H1 (cell line): ENCODE measurements around the gene SLC25A11. TPM values are rescaled to one million over a fixed set of nuclear protein-coding genes. Genes with fewer than 3 reads are reported as not detected.

Experiments used
- CTCF ChIA-PET: fragments of 300-600 bp; sonication (Branson Sonifier 250); formaldehyde crosslinking; loops from one replicate; lab custom pipeline; 2021; ENCODE audit not compliant: partially characterized antibody; lab: Charles Lee
- POLR2A ChIA-PET: fragments of 300-600 bp; sonication (Branson Sonifier 250); formaldehyde crosslinking; loops from one replicate; lab custom pipeline; 2021; ENCODE audit warnings: inconsistent platforms; ENCODE audit not compliant: partially characterized antibody; lab: Charles Lee
- DNase-seq, 2 experiments: peaks; one replicate each; pipeline versions ENCODE4 v3.0.0 to v3.0.0-alpha.2; 2010 to 2022; ENCODE audit warnings: low spot score in 2 of 2, low read depth in 1 of 2, mixed read lengths in 1 of 2
- FAIRE-seq: peaks from 2 replicates; lab custom pipeline; 2011; peaks lifted over from hg19 to GRCh38; lab: Jason Lieb, UNC
- H2AFZ ChIP-seq: 2 replicates; pipeline ENCODE4 v1.8.1; 2012; ENCODE audit warnings: low read length, inconsistent platforms
- H2AK5ac ChIP-seq: 2 replicates; pipeline ENCODE4 v1.6.1; 2013; ENCODE audit warnings: low read depth, low read length
- H2BK120ac ChIP-seq: replicated peaks from 2 replicates; pipeline ENCODE3; 2013; ENCODE audit warnings: low read depth, low read length, inconsistent platforms
- H2BK12ac ChIP-seq: 2 replicates; pipeline ENCODE4 v1.6.1; 2013; ENCODE audit warnings: low read depth, low read length
- H2BK15ac ChIP-seq: 2 replicates; pipeline ENCODE4 v1.6.1; 2013; ENCODE audit warnings: low read length
- H2BK20ac ChIP-seq: 2 replicates; pipeline ENCODE4 v1.6.1; 2013; ENCODE audit warnings: low read length
- H2BK5ac ChIP-seq: 2 replicates; pipeline ENCODE4 v1.6.1; 2013; ENCODE audit warnings: low read depth, low read length
- H3K14ac ChIP-seq: 2 replicates; pipeline ENCODE4 v1.6.1; 2013; ENCODE audit warnings: inconsistent platforms; ENCODE audit not compliant: insufficient read length
- H3K18ac ChIP-seq: 2 replicates; pipeline ENCODE4 v1.6.1; 2013; ENCODE audit warnings: low read length; ENCODE audit errors: extremely low read depth
- H3K23ac ChIP-seq: 2 replicates; pipeline ENCODE4 v1.6.1; 2013; ENCODE audit warnings: inconsistent platforms; ENCODE audit not compliant: insufficient read length
- H3K23me2 ChIP-seq: 2 replicates; pipeline ENCODE4 v1.6.1; 2013; ENCODE audit warnings: low read depth, low read length
- H3K27ac ChIP-seq: 2 replicates; pipeline ENCODE4 v1.6.1; 2011; ENCODE audit warnings: low read depth, low read length, inconsistent platforms
- H3K27me3 ChIP-seq, 4 experiments: replicated peaks in 1 of 4; 1 replicate in 1 of 4; 2 replicates in 3 of 4; pipeline versions ENCODE4 v1.6.1 to v1.8.1; 2011 to 2013; ENCODE audit warnings: low read length in 3 of 4, mild to moderate bottlenecking in 3 of 4, inconsistent platforms in 2 of 4, mixed read lengths in 2 of 4, moderate library complexity in 1 of 4; ENCODE audit not compliant: control insufficient read depth in 3 of 4, insufficient read depth in 3 of 4; ENCODE audit errors: extremely low read depth in 1 of 4
- H3K36me3 ChIP-seq, 4 experiments: 2 replicates each; pipeline versions ENCODE4 v1.6.1 to v1.8.1; 2011 to 2013; ENCODE audit warnings: mild to moderate bottlenecking in 4 of 4, low read length in 3 of 4, moderate library complexity in 2 of 4, control low read depth in 1 of 4, inconsistent platforms in 1 of 4; ENCODE audit not compliant: insufficient read depth in 4 of 4, control insufficient read depth in 2 of 4
- H3K4ac ChIP-seq: replicated peaks from 2 replicates; pipeline ENCODE3; 2013; ENCODE audit warnings: low read length, low read depth, mixed read lengths, inconsistent platforms; ENCODE audit not compliant: insufficient read length
- H3K4me1 ChIP-seq, 4 experiments: replicated peaks in 1 of 4; 1 replicate in 1 of 4; 2 replicates in 3 of 4; pipeline versions ENCODE4 v1.6.1 to v1.8.1; 2011 to 2013; ENCODE audit warnings: low read length in 3 of 4, inconsistent platforms in 2 of 4, mixed read lengths in 1 of 4; ENCODE audit not compliant: insufficient read depth in 4 of 4, control insufficient read depth in 3 of 4
- H3K4me2 ChIP-seq, 2 experiments: 2 replicates each; pipeline versions ENCODE4 v1.6.1 to v1.8.1; 2011 to 2013; ENCODE audit warnings: low read depth in 2 of 2, low read length in 2 of 2, control low read depth in 1 of 2, inconsistent platforms in 1 of 2, mild to moderate bottlenecking in 1 of 2; ENCODE audit not compliant: insufficient read depth in 1 of 2
- H3K4me3 ChIP-seq, 4 experiments: fragments of 200-600, 300-600 bp in 1 of 4; sonication (generic), shearing (Covaris generic), sonication (Bioruptor Twin) in 1 of 4; 2 replicates each; pipeline versions ENCODE4 v1.5.1 to v1.8.1; 2011 to 2016; ENCODE audit warnings: low read length in 4 of 4, low read depth in 3 of 4, control low read depth in 2 of 4, inconsistent platforms in 2 of 4, mild to moderate bottlenecking in 2 of 4, mixed read lengths in 1 of 4, moderate library complexity in 1 of 4; ENCODE audit not compliant: insufficient read depth in 2 of 4; ENCODE audit errors: extremely low read depth in 1 of 4
- H3K56ac ChIP-seq: replicated peaks from 2 replicates; pipeline ENCODE3; 2013; ENCODE audit warnings: low read depth, mild to moderate bottlenecking, mixed read lengths, low read length, inconsistent platforms; ENCODE audit not compliant: insufficient read length
- H3K79me1 ChIP-seq: 2 replicates; pipeline ENCODE4 v1.6.1; 2013; ENCODE audit warnings: low read depth, low read length, control low read depth
- H3K79me2 ChIP-seq, 2 experiments: 2 replicates each; pipeline versions ENCODE4 v1.6.1 to v1.8.1; 2012 to 2013; ENCODE audit warnings: low read length in 2 of 2, mild to moderate bottlenecking in 2 of 2, inconsistent platforms in 1 of 2; ENCODE audit not compliant: insufficient read depth in 2 of 2, control insufficient read depth in 1 of 2
- H3K9ac ChIP-seq, 4 experiments: replicated peaks in 1 of 4; 1 replicate in 1 of 4; 2 replicates in 3 of 4; pipeline versions ENCODE4 v1.6.1 to v1.8.1; 2011 to 2013; ENCODE audit warnings: low read depth in 3 of 4, low read length in 3 of 4, control low read depth in 2 of 4, mild to moderate bottlenecking in 2 of 4, moderate library complexity in 2 of 4, inconsistent platforms in 1 of 4; ENCODE audit errors: extremely low read depth in 1 of 4
- H3K9me3 ChIP-seq, 2 experiments: 2 replicates each; pipeline versions ENCODE4 v1.6.1 to v1.8.1; 2012 to 2013; ENCODE audit warnings: mild to moderate bottlenecking in 2 of 2, moderate library complexity in 2 of 2, control low read depth in 1 of 2, inconsistent platforms in 1 of 2, low read depth in 1 of 2, low read length in 1 of 2, mixed read lengths in 1 of 2; ENCODE audit not compliant: insufficient read depth in 2 of 2
- H4K20me1 ChIP-seq, 2 experiments: replicated peaks in 1 of 2; 2 replicates each; pipeline versions ENCODE3 to v1.8.1; 2011 to 2013; ENCODE audit warnings: inconsistent platforms in 2 of 2, low read length in 2 of 2, mild to moderate bottlenecking in 1 of 2; ENCODE audit not compliant: insufficient read depth in 2 of 2, control insufficient read depth in 1 of 2
- H4K5ac ChIP-seq: 2 replicates; pipeline ENCODE4 v1.6.1; 2013; ENCODE audit warnings: low read length, low read depth, mixed read lengths, inconsistent platforms; ENCODE audit not compliant: insufficient read length
- H4K8ac ChIP-seq: 2 replicates; pipeline ENCODE4 v1.8.0; 2013; ENCODE audit warnings: mild to moderate bottlenecking, moderate library complexity, low read length, inconsistent platforms; ENCODE audit not compliant: insufficient read depth; ENCODE audit errors: extremely low read depth
- H4K91ac ChIP-seq: replicated peaks from 2 replicates; pipeline ENCODE3; 2013; ENCODE audit warnings: low read length, mixed read lengths, inconsistent platforms; ENCODE audit not compliant: insufficient read length
- CTBP2 ChIP-seq: IDR thresholded peaks from 2 replicates; pipeline ENCODE4 v1.7.0; 2011; ENCODE audit warnings: borderline replicate concordance, mild to moderate bottlenecking, moderate library complexity, mixed read lengths, low read length; ENCODE audit not compliant: insufficient read depth, insufficient read length
- EZH2 ChIP-seq: fragments of 200-600 bp; sonication (generic); IDR thresholded peaks from 2 replicates; pipeline ENCODE4 v1.7.1; 2012; ENCODE audit warnings: low read depth, mild to moderate bottlenecking, moderate library complexity, low read length, inconsistent platforms; ENCODE audit not compliant: severe bottlenecking
- HDAC2 ChIP-seq, 2 experiments: fragments of 300-600 bp in 1 of 2; sonication (generic) in 1 of 2; IDR thresholded peaks; 2 replicates each; pipeline ENCODE4 v1.6.1; 2011 to 2012; ENCODE audit warnings: low read depth in 2 of 2, low read length in 2 of 2, mild to moderate bottlenecking in 2 of 2, moderate library complexity in 2 of 2, borderline replicate concordance in 1 of 2, inconsistent platforms in 1 of 2
- KDM5A ChIP-seq: fragments of 200-600 bp; IDR thresholded peaks from 2 replicates; pipeline ENCODE4 v1.7.1; 2012; ENCODE audit warnings: mild to moderate bottlenecking, low read length, inconsistent platforms, mixed read lengths
- SIN3A ChIP-seq, 2 experiments: IDR thresholded peaks in 1 of 2; conservative IDR thresholded peaks in 1 of 2; 2 replicates each; pipeline ENCODE4 v1.6.1; 2011 to 2012; ENCODE audit warnings: low read length in 2 of 2, improper control_type of control experiment in 1 of 2, low read depth in 1 of 2, mild to moderate bottlenecking in 1 of 2
- SP4 ChIP-seq: IDR thresholded peaks from 2 replicates; pipeline ENCODE4 v1.6.1; 2012; ENCODE audit warnings: low read length, inconsistent platforms
- WGBS, 2 experiments: shearing (Covaris generic) in 1 of 2; methylation state at CpG; one replicate each; pipeline versions ENCODE4 v1.1.6 to v1.1.7; 2013 to 2015; ENCODE audit warnings: low lambda C conversion rate in 2 of 2, mixed read lengths in 2 of 2, inconsistent platforms in 1 of 2, low coverage in 1 of 2, missing lambda C conversion rate in 1 of 2; ENCODE audit not compliant: insufficient replicate concordance in 2 of 2, insufficient coverage in 1 of 2, insufficient read length in 1 of 2; ENCODE audit errors: extremely low coverage in 1 of 2, missing lambda C conversion rate in 1 of 2; 5-methylcytosine and 5-hydroxymethylcytosine counted together
- polyA plus RNA-seq, 7 experiments: library from polyadenylated mRNA; depleted of rRNA in 3 of 7; stranded (reverse) in 5 of 7; unstranded in 2 of 7; fragments of >200 nt in 5 of 7; fragments of 200-250 nt in 2 of 7; gene quantifications; 1 replicate in 5 of 7; 2 replicates in 1 of 7; 4 replicates in 1 of 7; pipeline versions ENCODE4 v1.2.1 to v1.2.3, GENCODE V29; 2011 to 2013; ENCODE audit warnings: missing spikeins in 2 of 7, mixed read lengths in 2 of 7
- total RNA-seq: library from RNA; stranded (reverse); fragmentation: NEBNext Ultra II Directional; extraction: Animal tissue kit (Norgen Biotek cat#: 25700); gene quantifications from 2 replicates; pipeline ENCODE4 v1.2.1, GENCODE V29; 2021

The SLC25A11 gene
- total and polyA plus RNA-seq, 2 of the 8 experiments (the other 6 are each of a cell fraction or from before 2014, with no cell fraction given): 55.9 to 97.0 TPM

- peaks cover 0 to 10% of the 10 kb centered on the region in 2 experiments for H4K20me1 ChIP-seq
- no peak overlapping the region for H2BK20ac ChIP-seq
- ChIA-PET POLR2A (interaction anchor here (0.7 to 6.4 kb wide), 10 partner anchors 8 to 195 kb away, joined by 3 to 49 read pairs (median 4); partner anchors contain the start of genes MED11, PELP1, PFN1 and PSMB6), CTCF (interaction anchor here (0.6 to 3.0 kb wide), 7 partner anchors 10 to 167 kb away, joined by 3 to 22 read pairs (median 4); no protein-coding TSS in a partner anchor)
- no peak overlapping the region for H3K56ac ChIP-seq
- no peak overlapping the region for H3K23ac ChIP-seq
- peaks cover 3% of the 10 kb centered on the region; the same call in 1 of the 2 replicates for H3K23me2 ChIP-seq
- no peak overlapping the region for H2BK5ac ChIP-seq
- H2AK5ac ChIP-seq: no peak overlapping the region
- H3K27me3 ChIP-seq: 0 out of 7 replicates have a peak, but pooled peaks cover 0 to 2% (median 0%) of the 10 kb centered on the region in 4 experiments
- H3K4ac ChIP-seq: no peak overlapping the region
- H3K14ac ChIP-seq: no peak overlapping the region
- DNase-seq (no peak), FAIRE-seq (no peak)
- peak overlapping the region; percentile 4 to 51; a peak in 2 of 4 replicates for H3K4me2 ChIP-seq
- no peak overlapping the region for H2BK120ac ChIP-seq
- no peak overlapping the region for H2AFZ ChIP-seq
- no peak overlapping the region; a peak in 1 of 7 replicates for H3K9ac ChIP-seq
- no peak overlapping the region for H2BK15ac ChIP-seq
- no peak overlapping the region for H3K18ac ChIP-seq
- H3K27ac ChIP-seq: no peak overlapping the region
- no peak overlapping the region for H2BK12ac ChIP-seq
- peaks cover 0 to 13% (median 4%) of the 10 kb centered on the region in 4 experiments; a peak in 6 of 7 replicates for H3K4me1 ChIP-seq
- WGBS, 2 experiments: 84% methylated on average over 5 of the region's 34 CpGs; no CpG with 5 or more reads in 1 of the 2 experiments
- peak overlapping the region in 1 of 4 experiments; percentile 58; a peak in 1 of 8 replicates for H3K4me3 ChIP-seq
- H3K9me3 ChIP-seq: no peaks in the 10 kb centered on the region
- H4K8ac ChIP-seq: no peak overlapping the region
- H3K79me1 ChIP-seq: no peaks in the 10 kb centered on the region
- H4K5ac ChIP-seq: no peak overlapping the region
- no peaks in the 10 kb centered on the region for H3K79me2 ChIP-seq
- H4K91ac ChIP-seq: no peak overlapping the region
- H3K36me3 ChIP-seq: peaks cover 4 to 16% (median 11%) of the 10 kb centered on the region in 4 experiments; a peak in 7 of 8 replicates
- no peak for TF ChIP-seq CTBP2
- TF ChIP-seq SP4: no peak
- TF ChIP-seq HDAC2 (IDR thresholded peaks at IDR 0.05; ENCODE audit: borderline replicate concordance in 1 of 2, low read depth in 2 of 2, low read length in 2 of 2): no peak
- no peak for TF ChIP-seq SIN3A (conservative IDR thresholded peaks at IDR 0.05 in 1 of 2, IDR thresholded peaks at IDR 0.05 in 1 of 2; ENCODE audit: low read depth in 1 of 2, low read length in 2 of 2)
- TF ChIP-seq EZH2: no peak
- no peak for TF ChIP-seq KDM5A
Measured at GRCh38 chr17:4898927-4899326, 40.9 kb downstream of the SLC25A11 start.
